Skin of body (tissue), 2 donors: ENCODE data around the gene RHBDD3. TPM values are rescaled to one million over a fixed set of nuclear protein-coding genes. Genes with fewer than 3 reads are reported as not detected.

ENCODE experiments used
- DNase-seq: peaks from one replicate; lab custom pipeline; 2025; lab: John Stamatoyannopoulos, UW
- total RNA-seq: library from RNA; depleted of rRNA; stranded (reverse); fragments of >200 nt; gene quantifications from one replicate; pipeline ENCODE4 v1.2.3, GENCODE V29; 2014

Gene RHBDD3
- total RNA-seq, 1 donor from 2014 or later = 9.0 TPM

DNA sequence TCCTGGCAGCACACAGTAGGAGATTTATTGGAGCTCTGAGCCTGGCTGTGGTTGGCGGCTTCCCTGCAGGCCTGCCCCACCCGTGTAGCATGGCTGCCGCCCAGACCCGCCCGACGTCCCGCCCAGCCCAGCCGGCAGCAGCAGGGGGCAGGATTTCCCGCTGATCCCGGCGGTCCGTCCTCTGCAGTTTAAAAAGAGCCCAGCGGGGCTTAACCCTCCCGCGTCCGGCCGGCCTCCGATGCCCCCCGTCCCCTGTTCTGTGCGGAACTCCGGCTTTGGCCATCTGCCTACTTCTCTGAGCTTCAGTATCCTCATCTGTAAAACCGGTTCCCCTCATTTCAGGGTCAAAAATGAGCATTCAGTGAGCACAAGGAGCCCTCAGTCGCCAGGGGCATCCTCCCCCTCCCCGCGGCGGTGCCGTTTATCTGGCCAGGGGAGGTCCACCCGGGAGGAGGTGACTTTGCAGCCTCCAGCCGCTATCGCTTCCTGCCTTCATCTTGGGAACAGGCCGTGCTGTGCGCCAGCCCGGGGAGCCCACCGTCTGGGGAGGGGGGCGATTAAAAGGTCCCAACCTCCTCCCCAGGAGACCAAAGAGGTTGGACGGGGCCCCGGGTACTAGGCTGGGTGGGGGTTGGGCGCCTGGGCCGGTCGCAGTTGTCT is 38.5 kb upstream of the RHBDD3 start, which contains the start of gene GAS2L1:
Gene GAS2L1 (plus strand): TSS at position 476 of the 660 bp plus-strand sequence. CDS start 1,456 bp downstream, outside the sequence.
- DNase-seq = peak; percentile 84

- DNase-seq = no peak
Observed at GRCh38 chr22:29305836-29306174, 38.0 kb upstream of the RHBDD3 start.

DNA sequence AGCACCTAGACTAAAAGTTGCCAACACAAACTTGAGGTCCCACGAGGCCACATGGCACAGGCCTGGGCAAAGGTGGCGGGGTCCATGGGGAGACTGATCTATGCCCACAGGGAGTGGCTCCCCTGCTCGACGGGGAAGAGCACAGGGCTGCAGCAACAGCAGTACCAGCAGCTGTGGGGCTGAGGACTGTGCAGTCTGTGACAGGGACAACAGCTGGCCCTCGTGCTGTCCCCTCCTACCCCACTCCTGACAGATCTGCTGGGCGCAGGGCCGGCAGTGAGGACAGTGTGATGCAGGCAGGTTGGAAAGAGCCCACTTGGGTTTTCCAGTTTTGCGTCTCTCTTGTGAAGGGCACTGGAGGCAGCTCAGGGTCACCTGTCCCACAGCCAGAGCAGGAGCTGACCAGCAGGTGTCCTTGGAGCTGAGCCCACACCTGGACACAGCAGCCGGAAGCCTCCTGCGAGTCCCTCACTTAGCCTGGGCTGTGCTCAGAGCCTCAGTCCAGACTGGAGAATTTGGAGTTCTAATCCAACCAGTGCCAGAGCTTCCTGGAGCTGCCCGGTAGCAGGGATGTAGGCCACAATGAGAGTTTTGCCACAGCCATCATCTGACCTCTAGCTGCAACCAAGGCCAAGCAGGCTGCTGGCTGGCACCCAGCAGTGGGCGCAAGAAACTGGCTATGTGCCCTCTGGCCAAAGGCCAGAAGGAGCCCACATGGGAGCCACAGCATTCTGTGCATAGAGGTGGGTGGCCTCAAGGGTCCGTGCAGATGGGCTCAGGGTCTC is 35.1 kb upstream of the RHBDD3 start:
- no peak for DNase-seq

GRCh38 chr22:29302402-29302680 is 34.6 kb upstream of the RHBDD3 start:
- DNase-seq = no peak

DNA sequence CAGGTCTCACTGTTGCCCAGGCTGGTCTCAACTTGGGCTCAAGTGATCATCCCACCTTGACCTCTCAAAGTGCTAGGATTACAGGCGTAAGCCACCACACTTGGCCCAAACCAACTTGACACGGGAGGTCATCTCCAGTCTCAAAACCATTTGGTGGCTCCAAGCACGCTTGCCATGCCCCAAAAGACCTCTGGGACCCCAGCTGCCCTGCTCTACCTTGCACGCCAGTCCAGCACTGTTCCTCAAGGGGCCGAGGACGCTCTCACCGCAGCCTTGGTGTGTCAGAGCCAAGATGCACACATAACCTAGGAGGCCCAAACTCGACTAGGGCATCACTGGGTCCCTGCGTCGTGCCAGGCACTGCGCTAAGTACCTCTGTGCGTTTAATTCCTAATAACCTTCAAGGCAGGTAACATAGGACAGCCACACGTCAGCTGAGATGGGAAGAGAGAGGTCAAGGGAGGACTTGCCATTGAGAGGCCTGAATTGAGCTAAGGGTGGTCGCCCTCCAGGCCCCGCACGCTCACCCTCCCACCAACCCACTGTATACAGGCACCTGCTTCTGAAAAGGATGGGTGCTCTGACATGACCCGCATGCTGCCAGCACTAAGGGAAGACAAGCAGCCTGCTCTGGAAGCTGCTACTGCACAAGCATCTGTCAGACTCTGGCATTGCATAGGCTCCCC is 34.1 kb upstream of the RHBDD3 start:
- DNase-seq = no peak

- no peak for DNase-seq
Observed at GRCh38 chr22:29300807-29301601, 33.2 kb upstream of the RHBDD3 start.

DNA sequence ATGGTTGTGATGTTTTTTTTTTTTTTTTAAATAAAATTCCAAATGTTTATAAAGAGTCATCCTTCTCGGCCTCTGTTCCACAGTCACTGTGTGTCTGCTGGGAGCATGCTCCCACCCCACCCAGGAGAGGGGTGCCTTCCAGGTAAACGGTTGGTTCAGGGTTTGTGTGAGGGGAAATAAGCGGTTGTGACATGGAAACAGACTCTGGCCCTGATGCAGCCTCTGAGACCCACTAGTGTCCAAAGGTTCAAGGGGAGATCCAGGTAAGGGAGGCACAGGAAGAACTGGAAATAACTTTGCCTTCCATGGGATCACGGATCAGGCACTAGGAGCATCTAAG is 32.7 kb upstream of the RHBDD3 start:
- DNase-seq = no peak

DNA sequence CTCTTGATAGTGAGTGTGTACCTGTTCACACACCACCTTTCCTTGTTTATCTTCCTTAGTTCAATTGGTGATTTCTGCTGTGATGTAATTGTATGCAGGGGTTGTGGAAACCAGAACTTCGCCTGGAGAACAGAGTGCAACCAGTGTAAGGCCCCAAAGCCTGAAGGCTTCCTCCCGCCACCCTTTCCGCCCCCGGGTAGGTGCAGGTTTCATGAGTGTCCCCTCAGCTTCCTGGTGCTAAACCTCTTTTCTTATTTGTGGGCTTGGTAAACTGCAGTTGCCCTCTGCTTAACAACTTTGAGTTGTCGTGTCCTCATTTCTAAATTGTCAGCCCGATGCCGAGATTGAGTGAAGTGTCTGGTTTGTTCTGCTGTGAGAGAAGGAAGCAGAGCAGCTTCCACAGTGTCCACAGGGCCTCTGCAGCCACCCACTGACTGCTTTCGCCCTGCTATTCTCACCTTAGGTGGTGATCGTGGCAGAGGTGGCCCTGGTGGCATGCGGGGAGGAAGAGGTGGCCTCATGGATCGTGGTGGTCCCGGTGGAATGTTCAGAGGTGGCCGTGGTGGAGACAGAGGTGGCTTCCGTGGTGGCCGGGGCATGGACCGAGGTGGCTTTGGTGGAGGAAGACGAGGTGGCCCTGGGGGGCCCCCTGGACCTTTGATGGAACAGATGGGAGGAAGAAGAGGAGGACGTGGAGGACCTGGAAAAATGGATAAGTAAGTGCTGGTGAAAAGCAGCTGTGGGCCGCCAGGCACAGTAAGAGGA is 31.5 kb upstream of the RHBDD3 start:
- DNase-seq = no peak

GRCh38 chr22:29298641-29299040 is 30.9 kb upstream of the RHBDD3 start:
- no peak for DNase-seq

GRCh38 chr22:29292379-29292778 is 24.6 kb upstream of the RHBDD3 start:
- no peak for DNase-seq

DNA sequence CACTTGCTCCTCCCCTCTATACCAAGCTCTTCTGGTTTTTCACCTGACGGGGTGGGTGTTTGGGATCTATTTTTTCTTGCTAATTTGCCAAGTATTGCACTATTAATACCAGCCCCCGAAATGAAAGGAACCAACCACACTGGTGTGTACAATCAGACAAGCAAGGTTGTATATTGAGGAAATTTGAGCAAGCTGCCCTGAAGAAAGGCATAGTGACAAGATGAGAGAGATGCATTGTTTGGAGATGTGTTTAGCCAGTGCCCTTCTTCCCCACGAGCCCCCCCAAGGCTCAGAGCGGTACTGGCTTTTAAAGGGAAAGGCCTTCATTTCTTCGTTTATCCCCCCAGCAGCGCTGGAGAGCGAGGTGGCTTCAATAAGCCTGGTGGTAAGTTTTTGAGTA is 23.4 kb upstream of the RHBDD3 start:
- DNase-seq = no peak

GRCh38 chr22:29290061-29290460 is 22.3 kb upstream of the RHBDD3 start:
- no peak for DNase-seq

GRCh38 chr22:29288837-29289236 is 21.1 kb upstream of the RHBDD3 start:
- no peak for DNase-seq

DNA sequence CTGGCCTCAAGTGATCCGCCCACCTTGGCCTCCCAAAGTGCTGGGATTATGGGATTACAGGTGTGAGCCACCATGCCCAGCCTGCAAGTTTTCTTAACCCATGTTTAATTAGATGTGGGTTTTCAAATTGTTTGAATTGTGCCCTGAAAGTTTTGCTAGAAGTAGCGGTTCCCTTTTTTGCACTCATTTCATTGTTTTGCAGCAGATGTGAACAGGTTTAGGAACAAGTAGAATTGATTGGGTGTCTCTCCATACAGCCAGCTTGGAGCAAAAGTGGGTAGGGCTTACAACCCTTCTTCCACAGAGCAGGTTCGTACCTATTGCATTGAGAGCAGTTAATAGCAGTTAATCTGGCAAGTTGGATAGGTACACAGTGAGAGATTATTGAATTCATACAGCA is 16.4 kb upstream of the RHBDD3 start:
- no peak for DNase-seq

DNA sequence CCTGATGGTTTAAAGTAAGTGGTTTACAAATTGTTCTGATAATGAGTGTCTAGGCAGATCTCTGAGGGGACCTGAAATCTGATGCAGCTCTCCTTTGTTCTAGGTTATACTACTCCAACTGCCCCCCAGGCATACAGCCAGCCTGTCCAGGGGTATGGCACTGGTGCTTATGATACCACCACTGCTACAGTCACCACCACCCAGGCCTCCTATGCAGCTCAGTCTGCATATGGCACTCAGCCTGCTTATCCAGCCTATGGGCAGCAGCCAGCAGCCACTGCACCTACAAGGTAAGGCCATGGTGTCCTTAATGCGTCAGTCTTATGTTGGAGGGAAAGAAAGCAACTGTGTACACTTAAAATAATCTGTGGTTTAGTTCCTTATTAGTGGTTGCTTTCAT is 10.1 kb upstream of the RHBDD3 start:
- DNase-seq = no peak

DNA sequence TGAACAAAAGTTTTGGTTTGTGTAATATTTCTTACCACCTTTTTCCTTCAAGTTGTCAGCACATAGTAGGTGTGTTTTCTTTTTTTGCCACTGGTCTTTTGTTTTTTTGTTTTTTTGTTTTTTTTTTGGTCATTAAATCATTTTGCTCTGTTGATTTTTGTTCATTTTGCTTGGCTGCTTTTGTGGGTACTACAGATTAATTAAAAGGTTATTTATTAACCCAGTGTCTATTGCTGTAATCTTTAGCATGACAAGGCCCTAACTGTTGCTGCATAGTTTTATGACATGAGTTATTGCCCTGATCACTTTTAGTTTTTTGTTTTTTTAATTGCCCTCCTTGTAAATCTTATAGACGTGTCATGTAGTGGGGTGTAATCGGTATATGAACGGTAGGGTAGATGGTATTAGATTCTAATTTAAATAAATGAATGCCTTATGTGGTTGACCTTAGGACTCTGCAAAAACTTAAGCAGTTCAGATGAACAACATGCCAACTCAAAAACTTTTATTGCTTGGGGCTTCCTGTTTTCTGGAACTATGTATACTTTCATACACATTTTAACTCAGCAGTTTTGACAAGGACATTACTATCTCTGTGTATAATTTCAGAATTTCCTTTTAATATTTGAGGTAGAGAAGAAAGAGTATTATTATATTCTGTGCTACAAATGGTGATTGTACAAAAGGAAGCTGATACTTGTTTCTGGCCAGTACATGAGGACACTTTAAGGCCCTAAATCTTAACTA is 8.2 kb upstream of the RHBDD3 start:
- DNase-seq = no peak

GRCh38 chr22:29275167-29275566 is 7.4 kb upstream of the RHBDD3 start:
- no peak for DNase-seq

DNA sequence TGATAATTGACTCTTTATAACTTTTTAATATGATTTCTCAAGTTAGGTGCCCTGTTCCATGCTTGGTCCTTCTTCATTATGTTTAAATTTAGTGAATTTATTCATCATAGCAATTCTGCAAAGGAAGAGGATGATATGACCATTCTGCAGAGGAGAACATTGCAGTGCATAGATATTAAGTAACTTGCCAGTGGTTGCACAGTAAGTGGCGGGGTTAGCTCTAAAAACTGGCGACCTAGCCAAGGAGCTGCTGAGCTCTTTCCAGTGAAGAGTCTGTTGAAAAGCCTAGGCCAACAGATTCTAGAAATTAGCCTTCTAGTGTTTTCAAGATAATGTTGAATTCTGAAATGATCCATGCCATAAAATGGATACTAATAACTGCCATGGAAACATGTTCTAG is 4.8 kb upstream of the RHBDD3 start:
- no peak for DNase-seq

GRCh38 chr22:29270475-29271271 is 2.9 kb upstream of the RHBDD3 start:
- no peak for DNase-seq
